Measurements from ENCODE around the gene C11orf97. TPM values are rescaled to one million over a fixed set of nuclear protein-coding genes. Genes with fewer than 3 reads are reported as not detected.
A peak's percentile ranks its signal among the peaks of the same experiment; 100 is the strongest.

C11orf97 gene, protein sequence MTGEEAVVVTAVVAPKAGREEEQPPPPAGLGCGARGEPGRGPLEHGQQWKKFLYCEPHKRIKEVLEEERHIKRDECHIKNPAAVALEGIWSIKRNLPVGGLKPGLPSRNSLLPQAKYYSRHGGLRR
- not detected in 2 replicates for total RNA-seq

DNA sequence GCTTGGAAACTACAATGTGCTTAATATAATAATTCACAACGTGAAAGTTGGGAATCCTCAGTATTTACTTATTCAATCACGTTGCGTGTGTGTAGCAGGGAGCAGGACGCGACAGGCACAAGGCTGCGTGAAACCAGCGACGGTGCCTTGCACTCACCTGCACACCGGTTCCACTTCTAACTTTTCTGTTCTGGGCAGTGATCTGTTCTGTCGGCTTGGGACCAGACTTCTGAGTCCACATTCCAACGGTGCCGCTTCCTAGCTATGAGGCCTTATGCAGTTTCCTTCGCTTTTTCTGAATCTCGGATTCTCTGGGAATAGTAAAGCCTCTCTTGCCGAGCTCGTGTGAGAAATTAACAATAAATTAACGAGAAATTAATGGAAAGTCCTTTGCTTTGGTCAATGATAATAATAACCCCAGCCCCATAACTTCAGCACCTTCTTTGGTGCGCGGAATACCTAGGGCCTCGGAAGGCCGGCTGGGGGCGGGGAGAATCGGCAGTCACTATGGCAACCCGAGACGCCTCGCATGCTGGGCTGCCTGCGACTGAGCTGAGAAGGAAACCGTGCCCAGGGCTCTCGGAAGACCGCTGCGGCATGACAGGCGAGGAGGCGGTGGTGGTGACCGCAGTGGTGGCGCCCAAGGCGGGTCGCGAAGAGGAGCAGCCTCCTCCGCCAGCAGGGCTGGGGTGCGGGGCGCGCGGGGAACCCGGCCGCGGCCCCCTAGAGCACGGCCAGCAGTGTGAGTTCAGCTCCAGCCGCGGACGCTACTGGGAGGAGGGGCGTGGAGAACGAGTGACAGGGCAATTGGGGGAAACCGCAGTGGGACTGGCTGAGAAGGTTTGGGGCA, at the start of gene C11orf97:
TSS of gene C11orf97 (plus strand) at position 530 of the 850 bp plus-strand sequence. CDS start at position 598, 68 bp downstream.
- no peaks in the 10 kb centered on the region for H3K9me3 Mint-ChIP-seq
- peak within 1 kb of the TSS; percentile 40 for H3K4me3 Mint-ChIP-seq
- intact Hi-C loops (cut with micrococcal nuclease): loop anchor here (5.0 kb wide), 1 partner anchor 1820 kb away; no protein-coding TSS in a partner anchor
- peaks cover 16% of the 10 kb centered on the region for H3K4me1 Mint-ChIP-seq (ENCODE audit: low read depth)
- H3K27ac Mint-ChIP-seq: no peak within 1 kb of the TSS
- H3K36me3 Mint-ChIP-seq (ENCODE audit: low read depth): no peaks in the 10 kb centered on the region
- peaks cover 55% of the 10 kb centered on the region for H3K27me3 Mint-ChIP-seq (ENCODE audit: insufficient read depth)
- peak; percentile 34 for DNase-seq (ENCODE audit: low spot score)

DNA sequence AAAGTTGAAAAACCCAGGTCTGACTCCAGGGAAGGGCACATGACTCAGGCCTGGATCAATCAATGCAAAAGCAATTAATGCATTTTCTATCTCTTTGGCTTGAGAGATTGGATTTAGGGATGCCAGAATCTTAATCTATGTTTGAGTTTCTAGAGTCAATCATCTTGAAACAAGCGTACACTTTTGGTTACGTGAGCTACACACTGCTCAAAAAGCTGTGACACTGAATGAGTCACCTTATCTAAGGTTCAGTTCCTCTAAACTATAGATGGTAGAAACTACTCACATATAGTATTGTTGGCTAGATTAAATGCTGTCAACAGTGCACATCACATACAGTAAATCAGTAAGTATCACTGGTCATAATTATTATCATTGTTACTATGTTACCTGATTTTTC, 42.8 kb upstream of the C11orf97 start:
- Mint-ChIP-seq H3K4me1 (ENCODE audit: low read depth) (peaks cover 27% of the 10 kb centered on the region), H3K27me3 (ENCODE audit: insufficient read depth) (no peaks in the 10 kb centered on the region), H3K9me3 (no peaks in the 10 kb centered on the region), H3K36me3 (ENCODE audit: low read depth) (peaks cover 29% of the 10 kb centered on the region), H3K4me3 (no peak overlapping the region), H3K27ac (no peak overlapping the region)
- no peak for DNase-seq (ENCODE audit: low spot score)
- intact Hi-C loops (cut with micrococcal nuclease): no loop called here

DNA sequence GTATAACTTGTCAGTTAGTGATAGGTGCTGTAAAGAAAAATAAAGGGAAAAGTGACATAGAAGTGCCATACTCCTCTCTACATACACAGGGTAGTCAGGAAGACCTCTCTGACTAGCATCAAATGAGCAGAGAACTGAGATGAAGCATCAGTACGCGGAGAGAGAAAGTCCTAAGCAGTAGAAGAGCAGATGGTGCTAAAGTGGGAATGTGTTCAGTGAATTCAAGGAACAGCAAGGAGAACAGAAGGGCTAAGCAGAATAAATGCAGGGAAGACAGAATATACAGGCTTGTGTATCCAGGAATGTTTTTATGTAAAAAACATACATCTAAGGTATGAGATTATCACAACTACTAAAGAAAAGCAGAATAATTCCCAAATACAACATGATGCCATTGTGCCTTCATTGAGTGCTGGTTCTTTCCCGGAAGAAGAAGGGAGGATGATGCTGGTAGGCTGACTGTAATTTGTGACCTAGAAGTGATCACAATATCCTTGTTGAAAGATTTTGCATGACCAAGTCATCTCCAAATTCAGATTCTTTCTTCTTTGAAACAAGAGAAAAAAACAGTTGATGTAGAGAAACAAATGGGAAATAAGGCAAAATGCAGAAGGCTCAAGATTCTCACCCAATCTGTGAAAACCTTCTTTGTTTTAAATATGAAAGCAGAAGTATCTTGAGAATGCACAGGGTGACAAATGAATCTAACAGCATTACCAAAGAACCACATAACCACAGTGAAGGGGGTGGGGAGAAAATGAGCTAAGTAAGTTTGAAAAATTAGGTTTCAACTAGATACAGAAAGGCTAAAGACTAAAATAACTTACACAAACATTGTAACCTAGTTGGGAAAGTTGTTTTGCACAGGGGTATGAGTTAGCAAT, 39.1 kb upstream of the C11orf97 start:
- no peaks in the 10 kb centered on the region for H3K27me3 Mint-ChIP-seq (ENCODE audit: insufficient read depth)
- peak; percentile 41 for DNase-seq (ENCODE audit: low spot score)
- peak overlapping the region; percentile 53 for H3K4me3 Mint-ChIP-seq
- peaks cover 36% of the 10 kb centered on the region for H3K4me1 Mint-ChIP-seq (ENCODE audit: low read depth)
- intact Hi-C loops (cut with micrococcal nuclease): loop anchor here (1.0 kb wide), 1 partner anchor 20 kb away; the partner anchor contains the start of genes ANKRD49 and MRE11
- peaks cover 21% of the 10 kb centered on the region for H3K36me3 Mint-ChIP-seq (ENCODE audit: low read depth)
- H3K27ac Mint-ChIP-seq: peak overlapping the region; percentile 67
- no peaks in the 10 kb centered on the region for H3K9me3 Mint-ChIP-seq

DNA sequence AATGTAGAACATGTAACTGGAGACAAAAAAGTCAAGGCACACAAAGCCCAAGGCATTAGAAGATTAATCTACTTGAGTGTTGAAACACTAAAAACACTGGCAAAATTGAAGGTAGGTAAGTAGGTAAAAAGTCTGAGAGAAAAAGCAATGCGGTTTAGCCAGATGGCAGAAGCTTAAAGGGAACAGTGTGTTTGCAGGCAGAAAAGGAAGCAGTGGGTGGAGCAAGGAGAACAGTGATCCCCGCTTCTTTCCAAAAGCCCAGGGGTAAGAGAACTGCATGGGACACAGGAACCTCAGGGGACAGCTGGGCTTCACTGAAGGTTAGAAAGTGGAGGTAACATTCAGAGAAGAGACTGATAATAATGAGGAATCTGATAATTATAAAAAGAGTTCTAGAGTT, 34.6 kb upstream of the C11orf97 start:
- Mint-ChIP-seq H3K4me1 (ENCODE audit: low read depth) (peaks cover 30% of the 10 kb centered on the region), H3K4me3 (no peak overlapping the region), H3K27me3 (ENCODE audit: insufficient read depth) (no peaks in the 10 kb centered on the region), H3K36me3 (ENCODE audit: low read depth) (peaks cover 27% of the 10 kb centered on the region), H3K27ac (peak overlapping the region; percentile 30), H3K9me3 (no peaks in the 10 kb centered on the region)
- DNase-seq (ENCODE audit: low spot score): no peak
- intact Hi-C loops (cut with micrococcal nuclease): no loop called here

DNA sequence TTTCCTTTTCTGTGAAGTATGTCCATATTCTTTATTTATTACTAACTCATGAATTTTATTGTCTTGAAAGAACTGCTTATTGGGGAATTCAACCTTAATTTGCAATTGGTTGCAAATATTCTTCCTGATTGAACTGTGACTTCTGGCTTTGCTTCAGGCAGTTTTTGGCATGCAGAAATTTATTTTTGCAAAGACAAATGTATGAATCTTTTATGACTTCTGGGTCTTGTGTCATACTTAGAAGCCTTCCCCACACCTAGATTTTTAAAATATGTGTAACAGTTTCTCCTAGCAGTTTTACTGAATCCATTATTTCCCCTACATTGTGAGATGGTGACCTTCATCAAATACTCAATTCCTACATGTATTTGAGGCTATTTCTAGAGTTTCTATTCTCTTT, 30.9 kb upstream of the C11orf97 start:
- H3K27me3 Mint-ChIP-seq (ENCODE audit: insufficient read depth): no peaks in the 10 kb centered on the region
- no peak overlapping the region for H3K27ac Mint-ChIP-seq
- intact Hi-C loops (cut with micrococcal nuclease): no loop called here

DNA sequence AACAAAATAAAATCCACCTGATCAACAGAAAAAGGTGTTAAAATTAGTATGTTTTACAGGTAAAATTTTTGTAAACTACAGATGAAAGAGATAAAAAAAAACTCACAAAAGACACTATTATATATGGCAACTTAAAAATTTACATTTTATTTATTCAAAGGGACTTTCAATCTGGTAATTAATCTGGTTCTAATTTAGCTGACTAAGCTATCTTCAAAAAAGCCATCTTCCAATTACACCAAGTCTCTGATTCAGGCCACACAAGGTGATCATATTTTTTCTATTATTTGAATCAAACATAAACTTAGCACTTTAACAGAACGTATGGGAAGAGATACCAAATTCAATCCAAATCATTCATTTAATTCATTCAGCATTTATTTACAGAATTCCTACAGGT, 26.2 kb upstream of the C11orf97 start:
- H3K36me3 Mint-ChIP-seq (ENCODE audit: low read depth): peaks cover 47% of the 10 kb centered on the region

More for the DNA sequence above, 30.9 kb upstream of the C11orf97 start:
- no peak for DNase-seq (ENCODE audit: low spot score)
- Mint-ChIP-seq H3K4me1 (ENCODE audit: low read depth) (peaks cover 13% of the 10 kb centered on the region), H3K4me3 (no peak overlapping the region), H3K9me3 (no peaks in the 10 kb centered on the region), H3K36me3 (ENCODE audit: low read depth) (peaks cover 25% of the 10 kb centered on the region)

DNA sequence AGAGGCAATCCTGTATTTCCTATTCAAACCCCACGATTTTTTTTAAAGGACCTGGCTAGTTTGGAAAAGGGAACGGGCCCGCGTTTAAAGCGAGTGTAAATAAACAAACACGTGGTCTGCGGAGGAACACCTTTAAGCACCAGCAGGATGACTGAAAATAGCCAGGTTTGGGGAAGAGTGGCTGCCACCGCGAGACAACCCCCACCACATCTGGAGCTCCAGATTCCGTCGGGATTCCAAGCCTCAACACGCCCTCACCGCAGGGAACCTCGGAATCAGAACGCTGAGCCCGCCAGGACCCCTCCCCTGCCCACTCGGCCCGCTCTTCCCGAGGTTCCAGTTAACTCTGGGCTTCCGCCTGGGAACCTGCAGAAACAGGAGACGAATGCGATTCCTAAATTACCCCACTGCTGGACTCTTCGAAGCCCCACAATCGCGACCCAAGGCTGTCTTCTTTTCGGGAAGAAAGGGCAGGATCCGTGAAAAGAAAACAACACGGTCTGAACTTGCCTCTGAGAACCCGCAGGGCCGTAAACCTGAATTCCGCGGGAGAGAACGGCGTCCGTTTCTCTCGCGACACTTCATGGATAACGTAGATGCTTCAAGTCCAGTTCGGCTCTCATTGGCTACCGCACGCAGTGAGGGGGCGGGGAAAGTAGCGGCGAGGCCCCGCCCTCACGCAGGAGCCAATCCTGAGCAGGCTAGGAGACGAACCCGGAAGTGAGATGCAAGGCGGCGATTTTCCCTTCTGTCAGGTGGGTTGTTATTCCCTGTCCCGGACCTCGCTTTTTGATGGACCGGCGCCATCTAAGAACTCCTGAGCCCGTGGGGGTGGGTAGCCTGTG, 18.8 kb upstream of the C11orf97 start, which contains the start of the genes ANKRD49 and MRE11:
TSS of gene ANKRD49 (plus strand) at position 704 of the 845 bp plus-strand sequence. CDS start 2,710 bp downstream, outside the sequence.
TSS of gene MRE11 (minus strand) at position 564 of the 845 bp plus-strand sequence. CDS start 1,043 bp downstream, outside the sequence.
- H3K9me3 Mint-ChIP-seq: no peaks in the 10 kb centered on the region
- peak within 1 kb of the TSS; percentile 92 for H3K27ac Mint-ChIP-seq
- peaks cover 29% of the 10 kb centered on the region for H3K36me3 Mint-ChIP-seq (ENCODE audit: low read depth)
- H3K27me3 Mint-ChIP-seq (ENCODE audit: insufficient read depth): no peaks in the 10 kb centered on the region
- peaks cover 36% of the 10 kb centered on the region for H3K4me1 Mint-ChIP-seq (ENCODE audit: low read depth)
- intact Hi-C loops (cut with micrococcal nuclease): loop anchor here (1.0 to 10.0 kb wide), 13 partner anchors 20 to 1296 kb away; partner anchors contain the start of genes C11orf54, CEP295, CWC15 and FAM76B
- H3K4me3 Mint-ChIP-seq: peak within 1 kb of the TSS; percentile 94
- DNase-seq (ENCODE audit: low spot score): peak; percentile 96

More for the DNA sequence above, 26.2 kb upstream of the C11orf97 start:
- intact Hi-C loops (cut with micrococcal nuclease): no loop called here
- no peak overlapping the region for H3K27ac Mint-ChIP-seq
- H3K27me3 Mint-ChIP-seq (ENCODE audit: insufficient read depth): no peaks in the 10 kb centered on the region
- no peaks in the 10 kb centered on the region for H3K9me3 Mint-ChIP-seq
- no peak for DNase-seq (ENCODE audit: low spot score)
- peaks cover 13% of the 10 kb centered on the region for H3K4me1 Mint-ChIP-seq (ENCODE audit: low read depth)
- H3K4me3 Mint-ChIP-seq: no peak overlapping the region

DNA sequence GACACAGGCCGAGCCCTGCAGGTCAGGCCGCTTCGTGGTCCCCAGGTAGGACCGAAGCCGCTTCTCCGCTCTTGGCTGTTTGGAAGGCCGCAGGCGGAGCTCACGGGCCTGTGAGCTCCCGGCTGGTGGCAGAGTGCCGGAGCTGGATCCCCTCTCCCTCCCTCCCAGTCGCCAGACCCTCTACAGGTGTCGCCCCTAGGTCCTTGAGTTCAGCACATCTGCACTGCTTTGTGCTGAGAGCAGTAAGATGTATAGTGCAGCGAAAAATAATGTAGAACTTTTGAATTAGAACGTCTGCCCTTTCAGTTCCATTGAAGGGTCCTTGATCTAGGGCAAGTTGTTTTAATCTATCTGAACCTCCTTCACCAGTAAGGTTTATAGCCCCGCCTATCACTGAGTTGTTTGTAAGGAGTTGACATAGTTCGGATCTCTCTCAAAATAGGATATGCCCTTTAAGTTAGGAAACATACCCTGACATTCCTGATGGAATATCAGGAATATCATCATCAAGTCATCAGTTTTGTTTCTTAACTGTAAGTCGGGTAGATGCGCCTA, 18.1 kb upstream of the C11orf97 start:
- Mint-ChIP-seq H3K9me3 (no peaks in the 10 kb centered on the region), H3K27me3 (ENCODE audit: insufficient read depth) (no peaks in the 10 kb centered on the region), H3K27ac (peak overlapping the region; percentile 92), H3K36me3 (ENCODE audit: low read depth) (peaks cover 27% of the 10 kb centered on the region), H3K4me1 (ENCODE audit: low read depth) (peaks cover 36% of the 10 kb centered on the region), H3K4me3 (peak overlapping the region; percentile 94)
- DNase-seq (ENCODE audit: low spot score): no peak
- intact Hi-C loops (cut with micrococcal nuclease): loop anchor here (2.0 to 10.0 kb wide), 7 partner anchors 322 to 1297 kb away; partner anchors contain the start of genes CEP295, CWC15, KDM4D and SESN3

DNA sequence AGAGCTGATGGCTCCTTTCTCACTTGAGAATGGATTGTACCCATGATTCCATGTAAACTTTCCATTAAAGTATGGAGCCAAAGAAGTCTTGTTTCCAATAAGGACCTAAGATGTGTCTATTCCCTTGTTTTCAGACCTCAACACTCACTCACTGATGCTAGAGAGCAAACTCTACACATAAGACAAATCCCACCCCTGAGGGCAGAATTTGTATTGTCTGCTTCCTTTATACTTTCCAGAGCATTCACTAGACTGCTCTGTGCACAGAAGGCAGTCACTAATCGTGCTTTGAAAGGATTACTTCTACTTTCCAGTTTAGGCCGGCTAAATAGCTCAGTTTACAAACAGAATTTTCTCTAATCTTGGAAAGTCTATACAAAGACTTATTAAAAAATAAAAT, 12.1 kb upstream of the C11orf97 start:
- DNase-seq (ENCODE audit: low spot score): no peak
- H3K27me3 Mint-ChIP-seq (ENCODE audit: insufficient read depth): no peaks in the 10 kb centered on the region
- peaks cover 28% of the 10 kb centered on the region for H3K36me3 Mint-ChIP-seq (ENCODE audit: low read depth)
- intact Hi-C loops (cut with micrococcal nuclease): no loop called here
- no peaks in the 10 kb centered on the region for H3K9me3 Mint-ChIP-seq
- H3K4me1 Mint-ChIP-seq (ENCODE audit: low read depth): peaks cover 8% of the 10 kb centered on the region
- no peak overlapping the region for H3K27ac Mint-ChIP-seq
- H3K4me3 Mint-ChIP-seq: no peak overlapping the region

DNA sequence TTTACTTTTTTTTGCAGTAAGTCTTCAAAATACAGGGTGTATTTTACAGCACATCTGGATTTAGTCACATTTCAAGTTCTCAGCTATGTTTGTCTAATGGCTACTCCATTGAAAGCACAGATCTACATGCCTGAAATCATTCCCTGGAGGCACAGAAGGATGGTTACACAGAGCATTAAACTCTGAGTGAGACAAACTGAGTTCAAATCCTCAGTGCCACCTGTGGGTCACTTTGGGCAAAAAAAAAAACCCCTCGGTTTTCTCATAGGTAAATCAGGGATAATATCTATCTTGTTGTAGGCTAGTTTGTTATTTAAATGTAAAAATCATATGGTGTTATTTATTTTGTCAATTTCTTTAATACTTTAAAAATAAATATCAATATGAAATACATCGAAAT, 10.7 kb upstream of the C11orf97 start:
- no peak overlapping the region for H3K4me3 Mint-ChIP-seq
- no peaks in the 10 kb centered on the region for H3K9me3 Mint-ChIP-seq
- H3K4me1 Mint-ChIP-seq (ENCODE audit: low read depth): no peaks in the 10 kb centered on the region
- DNase-seq (ENCODE audit: low spot score): no peak
- no peaks in the 10 kb centered on the region for H3K27me3 Mint-ChIP-seq (ENCODE audit: insufficient read depth)
- H3K27ac Mint-ChIP-seq: no peak overlapping the region
- intact Hi-C loops (cut with micrococcal nuclease): no loop called here
- H3K36me3 Mint-ChIP-seq (ENCODE audit: low read depth): peaks cover 25% of the 10 kb centered on the region

DNA sequence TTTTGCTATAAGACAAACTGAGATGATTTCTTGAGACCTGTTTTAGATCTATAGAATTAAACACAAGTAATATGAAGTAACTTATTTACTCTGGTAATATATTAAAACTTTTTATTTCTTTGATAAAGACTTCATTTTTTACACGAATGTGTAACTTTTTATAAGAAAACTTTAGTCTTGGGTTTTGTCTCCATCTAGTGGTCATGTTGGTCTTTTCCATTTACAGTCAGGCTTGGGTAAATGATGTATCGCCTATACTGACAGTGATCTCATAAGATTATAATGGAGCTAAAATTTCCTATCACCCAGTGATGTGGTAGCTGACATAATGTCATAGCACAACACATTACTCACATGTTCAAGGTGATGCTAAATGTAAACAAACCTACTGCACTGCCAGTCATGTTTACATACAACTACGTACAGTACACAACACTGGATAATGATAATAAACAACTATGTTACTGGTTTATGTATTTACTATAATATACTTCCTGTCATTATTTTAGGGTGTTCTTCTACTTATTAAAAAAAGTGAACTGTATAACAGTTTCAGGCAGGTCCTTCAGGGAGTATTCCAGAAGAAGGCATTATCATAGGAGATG, 7.5 kb upstream of the C11orf97 start:
- Mint-ChIP-seq H3K4me1 (ENCODE audit: low read depth) (no peaks in the 10 kb centered on the region), H3K4me3 (no peak overlapping the region), H3K27ac (no peak overlapping the region), H3K9me3 (no peaks in the 10 kb centered on the region), H3K27me3 (ENCODE audit: insufficient read depth) (peaks cover 16% of the 10 kb centered on the region), H3K36me3 (ENCODE audit: low read depth) (peaks cover 11% of the 10 kb centered on the region)
- intact Hi-C loops (cut with micrococcal nuclease): loop anchor here (1.0 kb wide), 5 partner anchors 179 to 1270 kb away; no protein-coding TSS in a partner anchor
- no peak for DNase-seq (ENCODE audit: low spot score)

Measured in activated T-helper 1 cell treated with anti-CD3 and anti-CD28 coated beads, Interleukin-12 subunit alpha, Interleukin-12 subunit beta, Interleukin-2, Interleukin-4 antibody, amounts not matched to agents 30 ng/mL and 10 ng/mL and 1 ng/mL, durations not matched to agents 14 hours and 24 hours and 36 hours (primary cell).